Measurements from ENCODE around the gene OSMR.

- no peak for TF ChIP-seq CTCF (IDR thresholded peaks at IDR 0.05)
- TF ChIP-seq EP300 (IDR thresholded peaks at IDR 0.05): no peak
These were observed 96.1 kb downstream of the OSMR start for GRCh38 chr5:38941912-38942311.

All from gastroesophageal sphincter (tissue), 3 donors.